ENCODE data around the gene SLBP. TPM values are rescaled to one million over a fixed set of nuclear protein-coding genes. Genes with fewer than 3 reads are reported as not detected.

Gene SLBP
- total and polyA plus RNA-seq, 2 donors (not counting 1 experiment from before 2014, with no cell fraction given) = 49.7 to 108 TPM

DNA sequence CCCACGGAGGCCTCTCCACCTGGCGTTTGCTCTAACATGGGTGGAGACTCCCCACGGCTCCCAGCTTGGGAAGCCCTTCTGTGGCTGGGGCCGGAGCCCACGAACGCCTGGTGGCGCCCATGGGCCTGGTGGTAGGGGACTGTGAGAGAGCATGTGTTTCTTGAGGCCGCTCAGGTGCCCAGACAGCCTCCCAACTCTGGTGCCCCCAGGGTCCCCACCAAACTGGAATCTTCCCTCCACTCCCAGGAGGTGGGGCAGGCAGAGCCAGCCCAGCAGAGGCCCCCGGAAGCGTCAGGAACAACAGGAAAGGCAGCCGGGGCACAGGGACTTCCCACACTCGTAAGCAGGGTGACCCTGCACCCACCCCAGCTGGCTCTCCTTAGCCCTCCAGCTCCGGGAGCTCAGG is 47.7 kb upstream of the SLBP start:
- DNase-seq (ENCODE audit: low read depth in 2 of 2) = no peak
- TF ChIP-seq, protein P1, sequence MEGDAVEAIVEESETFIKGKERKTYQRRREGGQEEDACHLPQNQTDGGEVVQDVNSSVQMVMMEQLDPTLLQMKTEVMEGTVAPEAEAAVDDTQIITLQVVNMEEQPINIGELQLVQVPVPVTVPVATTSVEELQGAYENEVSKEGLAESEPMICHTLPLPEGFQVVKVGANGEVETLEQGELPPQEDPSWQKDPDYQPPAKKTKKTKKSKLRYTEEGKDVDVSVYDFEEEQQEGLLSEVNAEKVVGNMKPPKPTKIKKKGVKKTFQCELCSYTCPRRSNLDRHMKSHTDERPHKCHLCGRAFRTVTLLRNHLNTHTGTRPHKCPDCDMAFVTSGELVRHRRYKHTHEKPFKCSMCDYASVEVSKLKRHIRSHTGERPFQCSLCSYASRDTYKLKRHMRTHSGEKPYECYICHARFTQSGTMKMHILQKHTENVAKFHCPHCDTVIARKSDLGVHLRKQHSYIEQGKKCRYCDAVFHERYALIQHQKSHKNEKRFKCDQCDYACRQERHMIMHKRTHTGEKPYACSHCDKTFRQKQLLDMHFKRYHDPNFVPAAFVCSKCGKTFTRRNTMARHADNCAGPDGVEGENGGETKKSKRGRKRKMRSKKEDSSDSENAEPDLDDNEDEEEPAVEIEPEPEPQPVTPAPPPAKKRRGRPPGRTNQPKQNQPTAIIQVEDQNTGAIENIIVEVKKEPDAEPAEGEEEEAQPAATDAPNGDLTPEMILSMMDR (conservative IDR thresholded peaks at IDR 0.05 in 1 of 2, IDR thresholded peaks at IDR 0.05 in 1 of 2; ENCODE audit: low read depth in 1 of 2, low read length in 2 of 2) = no peak
- TF ChIP-seq EZH2 (IDR thresholded peaks at IDR 0.05; ENCODE audit: low read length, missing control alignments) = no peak
- no peaks in the 10 kb centered on the region for H4K20me1 ChIP-seq (ENCODE audit: control insufficient read depth, extremely low read depth, insufficient read depth, low read length)
- no peak overlapping the region for H3K4me3 ChIP-seq (replicated peaks in 1 of 4; ENCODE audit: control extremely low read depth in 1 of 4, insufficient read depth in 1 of 4, low read depth in 3 of 4, low read length in 4 of 4)
- no peaks in the 10 kb centered on the region for H3K27me3 ChIP-seq (ENCODE audit: control insufficient read depth, insufficient read depth, low read length)
- no peak overlapping the region for H2AFZ ChIP-seq (ENCODE audit: low read length)
- no peaks in the 10 kb centered on the region for H3K9me3 ChIP-seq (ENCODE audit: control insufficient read depth, insufficient read depth, low read depth, low read length)
- no peaks in the 10 kb centered on the region for H3K4me1 ChIP-seq (ENCODE audit: control insufficient read depth, extremely low read depth, insufficient read depth, low read length)
- no peak overlapping the region for H3K27ac ChIP-seq (ENCODE audit: insufficient read depth, low read length)
- no peaks in the 10 kb centered on the region for H3K36me3 ChIP-seq (ENCODE audit: control insufficient read depth, insufficient read depth, low read length)
- no peak overlapping the region for H3K4me2 ChIP-seq (ENCODE audit: extremely low read depth, insufficient read depth, low read length)
- no peak overlapping the region for H3K9ac ChIP-seq (ENCODE audit: insufficient read depth, low read length)
- no peaks in the 10 kb centered on the region for H3K79me2 ChIP-seq (ENCODE audit: control insufficient read depth, insufficient read depth, low read length)

DNA sequence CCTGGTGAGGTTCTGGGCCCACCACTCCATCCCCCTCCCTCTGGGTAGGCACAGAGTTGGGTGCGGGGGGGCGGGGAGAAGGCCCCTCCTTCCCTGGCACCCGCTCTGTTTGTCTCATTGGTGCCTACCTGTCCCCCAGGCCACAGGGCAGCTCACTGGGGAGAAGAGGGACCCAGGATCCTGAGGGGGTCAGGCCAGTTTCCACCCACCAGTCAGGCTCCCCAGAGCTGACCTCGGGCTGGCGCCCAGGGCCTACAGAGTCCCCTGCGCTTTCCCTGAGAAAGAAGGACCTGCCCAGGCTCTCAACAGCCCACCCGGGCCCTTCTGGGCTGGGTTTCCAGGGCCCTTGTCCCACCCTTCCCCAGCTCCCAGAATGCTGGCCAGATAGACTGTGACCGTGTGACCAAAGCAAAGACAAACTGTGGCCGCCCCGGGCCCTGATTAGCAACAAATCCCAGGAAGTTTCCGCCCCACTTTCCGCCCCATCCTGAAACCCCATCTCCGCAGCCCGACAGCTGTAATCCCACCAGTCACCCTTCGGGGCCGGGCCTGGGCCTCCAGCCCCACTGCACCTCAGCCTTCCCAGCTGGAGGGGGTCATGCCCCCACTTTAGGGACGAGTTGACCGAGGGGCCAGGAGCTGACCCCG is 47.2 kb upstream of the SLBP start:
- H3K36me3 ChIP-seq (ENCODE audit: control insufficient read depth, insufficient read depth, low read length) = no peaks in the 10 kb centered on the region
- no peak overlapping the region for H3K27ac ChIP-seq (ENCODE audit: insufficient read depth, low read length)
- H2AFZ ChIP-seq (ENCODE audit: low read length) = no peak overlapping the region
- TF ChIP-seq EZH2 (IDR thresholded peaks at IDR 0.05; ENCODE audit: low read length, missing control alignments) = no peak
- TF ChIP-seq, protein P1 (conservative IDR thresholded peaks at IDR 0.05 in 1 of 2, IDR thresholded peaks at IDR 0.05 in 1 of 2; ENCODE audit: low read depth in 1 of 2, low read length in 2 of 2) = no peak
- no peak overlapping the region for H3K4me3 ChIP-seq (replicated peaks in 1 of 4; ENCODE audit: control extremely low read depth in 1 of 4, insufficient read depth in 1 of 4, low read depth in 3 of 4, low read length in 4 of 4)
- H3K9me3 ChIP-seq (ENCODE audit: control insufficient read depth, insufficient read depth, low read depth, low read length) = no peaks in the 10 kb centered on the region
- DNase-seq (ENCODE audit: low read depth in 2 of 2) = no peak
- no peaks in the 10 kb centered on the region for H4K20me1 ChIP-seq (ENCODE audit: control insufficient read depth, extremely low read depth, insufficient read depth, low read length)
- H3K4me2 ChIP-seq (ENCODE audit: extremely low read depth, insufficient read depth, low read length) = no peak overlapping the region
- no peaks in the 10 kb centered on the region for H3K27me3 ChIP-seq (ENCODE audit: control insufficient read depth, insufficient read depth, low read length)
- H3K9ac ChIP-seq (ENCODE audit: insufficient read depth, low read length) = no peak overlapping the region
- H3K79me2 ChIP-seq (ENCODE audit: control insufficient read depth, insufficient read depth, low read length) = no peaks in the 10 kb centered on the region
- no peaks in the 10 kb centered on the region for H3K4me1 ChIP-seq (ENCODE audit: control insufficient read depth, extremely low read depth, insufficient read depth, low read length)

DNA sequence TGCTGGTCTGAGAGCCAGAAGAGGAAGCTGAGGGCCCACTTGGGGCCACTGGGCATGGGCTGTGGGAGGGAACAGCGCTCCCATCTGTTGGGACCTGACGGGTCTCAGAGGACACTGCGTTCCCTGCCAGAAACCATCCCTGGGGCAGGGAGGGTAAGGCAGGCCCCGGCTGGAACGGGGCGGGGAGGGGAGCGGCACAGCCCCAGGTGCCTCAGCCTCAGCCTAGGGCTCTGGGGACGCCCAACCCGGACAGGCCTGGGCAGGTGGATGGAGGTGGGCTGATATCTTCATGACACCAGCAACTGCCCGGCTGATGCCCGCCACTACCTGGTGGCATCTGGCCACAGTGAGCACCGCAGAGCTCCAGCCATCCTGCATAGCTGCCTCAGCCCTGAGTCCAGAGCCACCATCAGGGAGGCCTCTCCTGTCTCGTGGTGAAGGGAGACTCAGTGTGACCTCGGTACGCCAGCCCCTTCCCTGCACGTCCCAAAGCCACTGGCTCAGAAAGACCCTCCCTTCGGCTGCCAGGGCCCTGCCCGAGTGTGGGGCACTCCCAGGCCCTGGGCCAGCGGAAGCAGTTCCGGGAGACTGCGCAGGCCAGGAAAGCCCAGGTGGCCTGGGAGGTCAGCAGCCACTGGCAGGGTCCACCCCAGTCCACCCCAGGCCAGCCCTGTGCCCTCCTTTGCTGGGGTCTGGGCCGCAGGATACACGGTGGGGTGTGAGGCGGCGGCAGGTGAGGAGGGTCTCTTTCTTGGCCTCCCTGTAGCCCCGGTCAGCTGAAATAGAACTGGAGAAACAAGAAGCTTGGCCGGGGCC is 46.4 kb upstream of the SLBP start:
- Histone ChIP-seq H3K36me3 (ENCODE audit: control insufficient read depth, insufficient read depth, low read length) (no peaks in the 10 kb centered on the region), H3K27me3 (ENCODE audit: control insufficient read depth, insufficient read depth, low read length) (no peaks in the 10 kb centered on the region), H4K20me1 (ENCODE audit: control insufficient read depth, extremely low read depth, insufficient read depth, low read length) (no peaks in the 10 kb centered on the region), H2AFZ (ENCODE audit: low read length) (no peak overlapping the region), H3K27ac (ENCODE audit: insufficient read depth, low read length) (no peak overlapping the region), H3K4me3 (replicated peaks in 1 of 4; ENCODE audit: control extremely low read depth in 1 of 4, insufficient read depth in 1 of 4, low read depth in 3 of 4, low read length in 4 of 4) (no peak overlapping the region), H3K4me2 (ENCODE audit: extremely low read depth, insufficient read depth, low read length) (no peak overlapping the region), H3K9ac (ENCODE audit: insufficient read depth, low read length) (no peak overlapping the region), H3K4me1 (ENCODE audit: control insufficient read depth, extremely low read depth, insufficient read depth, low read length) (no peaks in the 10 kb centered on the region), H3K9me3 (ENCODE audit: control insufficient read depth, insufficient read depth, low read depth, low read length) (no peaks in the 10 kb centered on the region), H3K79me2 (ENCODE audit: control insufficient read depth, insufficient read depth, low read length) (no peaks in the 10 kb centered on the region)
- TF ChIP-seq EZH2 (IDR thresholded peaks at IDR 0.05; ENCODE audit: low read length, missing control alignments) = no peak
- TF ChIP-seq, protein P1 (conservative IDR thresholded peaks at IDR 0.05 in 1 of 2, IDR thresholded peaks at IDR 0.05 in 1 of 2; ENCODE audit: low read depth in 1 of 2, low read length in 2 of 2) = no peak
- no peak for DNase-seq (ENCODE audit: low read depth in 2 of 2)

Measured in fibroblast of lung (primary cell).